MM.1S (cell line): ENCODE results near the gene PP2D1.

ENCODE experiments used
- EZH2phosphoT487 ChIP-seq: fragments of 300-600 bp; sonication (generic); IDR thresholded peaks from 2 replicates; pipeline ENCODE4 v1.6.1; 2018; ENCODE audit warnings: antibody characterized with exemption, low read length
- TF ChIP-seq, protein P1 (sequence below): fragments of 300-600 bp; sonication (generic); IDR thresholded peaks from 2 replicates; pipeline ENCODE4 v1.5.1; 2016; ENCODE audit warnings: antibody characterized with exemption, low read length, mixed read lengths

DNA sequence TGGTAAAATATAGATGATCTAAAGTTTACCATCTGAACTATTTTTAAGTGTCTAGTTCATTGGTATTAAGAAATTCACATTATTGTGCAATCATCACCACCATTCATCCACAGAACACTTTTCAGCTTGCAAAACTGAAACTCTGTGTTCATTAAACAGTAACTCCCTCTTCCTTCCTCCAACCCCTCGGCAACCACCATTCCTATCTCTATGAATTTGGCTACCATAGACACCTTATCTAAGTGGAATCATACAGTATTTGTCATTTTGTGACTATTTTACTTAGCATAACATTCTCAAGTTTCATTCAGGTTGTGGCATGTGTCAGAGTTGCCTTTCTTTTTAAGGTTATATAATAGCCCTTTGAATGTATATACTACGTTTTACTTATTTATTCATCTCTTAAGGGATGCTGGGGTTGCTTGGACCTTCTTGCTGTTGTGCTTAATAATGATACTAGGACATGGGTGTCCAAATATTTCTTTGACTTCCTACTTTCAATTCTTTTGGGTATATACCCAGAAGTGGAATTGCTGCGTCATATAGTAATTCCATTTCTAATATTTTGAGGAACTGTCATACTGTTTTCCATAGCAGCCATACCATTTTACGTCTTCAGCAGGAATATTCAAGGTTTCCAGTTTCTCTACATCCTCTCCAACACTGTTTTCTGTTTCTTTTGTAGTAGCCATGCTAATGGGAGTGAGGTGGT, 49.1 kb upstream of the PP2D1 start:
- TF ChIP-seq EZH2phosphoT487, result no peak
- TF ChIP-seq, protein P1, sequence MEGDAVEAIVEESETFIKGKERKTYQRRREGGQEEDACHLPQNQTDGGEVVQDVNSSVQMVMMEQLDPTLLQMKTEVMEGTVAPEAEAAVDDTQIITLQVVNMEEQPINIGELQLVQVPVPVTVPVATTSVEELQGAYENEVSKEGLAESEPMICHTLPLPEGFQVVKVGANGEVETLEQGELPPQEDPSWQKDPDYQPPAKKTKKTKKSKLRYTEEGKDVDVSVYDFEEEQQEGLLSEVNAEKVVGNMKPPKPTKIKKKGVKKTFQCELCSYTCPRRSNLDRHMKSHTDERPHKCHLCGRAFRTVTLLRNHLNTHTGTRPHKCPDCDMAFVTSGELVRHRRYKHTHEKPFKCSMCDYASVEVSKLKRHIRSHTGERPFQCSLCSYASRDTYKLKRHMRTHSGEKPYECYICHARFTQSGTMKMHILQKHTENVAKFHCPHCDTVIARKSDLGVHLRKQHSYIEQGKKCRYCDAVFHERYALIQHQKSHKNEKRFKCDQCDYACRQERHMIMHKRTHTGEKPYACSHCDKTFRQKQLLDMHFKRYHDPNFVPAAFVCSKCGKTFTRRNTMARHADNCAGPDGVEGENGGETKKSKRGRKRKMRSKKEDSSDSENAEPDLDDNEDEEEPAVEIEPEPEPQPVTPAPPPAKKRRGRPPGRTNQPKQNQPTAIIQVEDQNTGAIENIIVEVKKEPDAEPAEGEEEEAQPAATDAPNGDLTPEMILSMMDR, result no peak
